LHCN-M2 (cell line): ENCODE measurements around the gene DLG1. TPM values are rescaled to one million over a fixed set of nuclear protein-coding genes. Genes with fewer than 3 reads are reported as not detected.
"Not testable (repeated sequence)": the region's sequence is repeated elsewhere in the genome, so short reads cannot be mapped to it uniquely, and the experiment has no call there.

ENCODE experiments used
- DNase-seq: peaks from one replicate; pipeline ENCODE4 v3.0.0-alpha.2; 2012; ENCODE audit warnings: low read depth
- total RNA-seq: library from RNA; depleted of rRNA; stranded (reverse); fragments of >200 nt; gene quantifications from 2 replicates; pipeline ENCODE4 v1.2.3, GENCODE V29; 2014

DLG1 gene
- total RNA-seq, 1 experiment from 2014 or later: 107 TPM

GRCh38 chr3:197105786-197106185, 192.6 kb downstream of the DLG1 start:
- no peak for DNase-seq

GRCh38 chr3:197104738-197105137, 193.7 kb downstream of the DLG1 start:
- DNase-seq: peak; percentile 20

- no peak for DNase-seq
Measured at GRCh38 chr3:197103766-197104165, 194.6 kb downstream of the DLG1 start.

- DNase-seq: no peak
Measured at GRCh38 chr3:197093871-197094270, 204.5 kb downstream of the DLG1 start.

- no peak for DNase-seq
Measured at GRCh38 chr3:197088370-197088769, 210.0 kb downstream of the DLG1 start.

GRCh38 chr3:197085137-197085536, 213.3 kb downstream of the DLG1 start:
- no peak for DNase-seq

GRCh38 chr3:197083486-197083885, 214.9 kb downstream of the DLG1 start:
- peak; percentile 92 for DNase-seq

GRCh38 chr3:197082871-197083270, 215.5 kb downstream of the DLG1 start:
- peak; percentile 40 for DNase-seq

GRCh38 chr3:197080344-197080743, 218.1 kb downstream of the DLG1 start:
- DNase-seq: no peak

- no peak for DNase-seq
Measured at GRCh38 chr3:197076415-197076814, 222.0 kb downstream of the DLG1 start.

- no peak for DNase-seq
Measured at GRCh38 chr3:197068077-197068476, 230.3 kb downstream of the DLG1 start.

- no peak for DNase-seq
Measured at GRCh38 chr3:197064771-197065170, 233.6 kb downstream of the DLG1 start.

GRCh38 chr3:197062446-197062845, 236.0 kb downstream of the DLG1 start:
- no peak for DNase-seq

GRCh38 chr3:197051637-197052036, 246.8 kb downstream of the DLG1 start:
- not testable (repeated sequence) for DNase-seq

- no peak for DNase-seq
Measured at GRCh38 chr3:197050511-197050910, 247.9 kb downstream of the DLG1 start.

GRCh38 chr3:197042539-197042938, 255.9 kb downstream of the DLG1 start:
- DNase-seq: no peak

GRCh38 chr3:197041875-197042488, 256.4 kb downstream of the DLG1 start:
- no peak for DNase-seq

GRCh38 chr3:197040658-197041057, 257.8 kb downstream of the DLG1 start:
- DNase-seq: no peak

GRCh38 chr3:197038679-197039462, 259.5 kb downstream of the DLG1 start:
- no peak for DNase-seq

- no peak for DNase-seq
Measured at GRCh38 chr3:197035577-197035976, 262.8 kb downstream of the DLG1 start.

GRCh38 chr3:197034778-197035177, 263.6 kb downstream of the DLG1 start:
- DNase-seq: not testable (repeated sequence)

- DNase-seq: not testable (repeated sequence)
Measured at GRCh38 chr3:197033764-197034163, 264.6 kb downstream of the DLG1 start.
